Measurements from ENCODE around the gene PTPN6.

PTPN6 gene

DNA sequence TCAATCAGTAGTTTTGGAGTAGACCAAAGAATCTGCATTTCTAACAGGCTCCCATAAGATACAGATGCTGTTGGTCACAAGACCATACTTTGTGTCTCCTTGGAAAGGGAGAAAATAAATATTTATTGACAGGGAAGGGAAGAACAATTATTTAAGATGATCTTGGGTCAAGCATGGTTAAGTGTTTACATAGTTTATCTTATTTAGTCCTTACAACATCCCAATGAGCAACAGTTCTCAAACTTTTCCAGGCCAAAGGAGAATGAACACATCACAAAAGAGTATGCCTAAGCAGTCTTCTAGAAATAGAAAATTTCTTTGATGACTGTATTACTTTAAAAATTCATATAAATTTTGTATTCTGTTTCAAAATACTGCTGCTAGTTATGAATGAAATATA, 58.4 kb downstream of the PTPN6 start:
- DNase-seq (ENCODE audit: low read depth, low spot score) = no peak

All from smooth muscle cell of the brain vasculature (primary cell).